GM12878 (cell line): Measurements from ENCODE around the gene GPR31. TPM values are rescaled to one million over a fixed set of nuclear protein-coding genes. Genes with fewer than 3 reads are reported as not detected.

Experiments used
- ATAC-seq: fragments of 200-7000 bp; cut with Tn5 transposase; 3 replicates; pipeline ENCODE4 v1.9.1; 2020; ENCODE audit warnings: mild to moderate bottlenecking, moderate library complexity
- BruUV-seq: library from RNA; stranded (reverse); fragments of 400-500 nt; replicated peaks from 2 replicates; lab custom pipeline; 2021; lab: Mats Ljungman, UMichigan
- CTCF ChIA-PET: fragments of 300-600 bp; sonication (Branson Sonifier 250); formaldehyde crosslinking; extraction: SDS; loops from one replicate; lab custom pipeline; 2021; ENCODE audit warnings: inconsistent platforms; lab: Yijun Ruan, JAX
- POLR2A ChIA-PET: fragments of 350-600 bp; formaldehyde crosslinking; extraction: SDS; loops from one replicate; lab custom pipeline; 2021; ENCODE audit warnings: inconsistent platforms; lab: Charles Lee
- RAD21 ChIA-PET: fragments of 300-600 bp; sonication (Branson Sonifier 250); formaldehyde crosslinking; loops from one replicate; lab custom pipeline; 2023; ENCODE audit warnings: antibody characterized with exemption; ENCODE audit not compliant: unreplicated experiment; lab: Charles Lee
- SMC1A ChIA-PET: fragments of 300-600 bp; sonication (Branson Sonifier 250); formaldehyde crosslinking; loops from one replicate; lab custom pipeline; 2023; ENCODE audit not compliant: unreplicated experiment, uncharacterized antibody; lab: Charles Lee
- DNase-seq: peaks from one replicate; pipeline ENCODE4 v3.0.0-alpha.2; 2011; ENCODE audit warnings: low read depth, low spot score
- FAIRE-seq: peaks from 3 replicates; lab custom pipeline; 2011; peaks lifted over from hg19 to GRCh38; lab: Jason Lieb, UNC
- H2AFZ ChIP-seq: 2 replicates; pipeline ENCODE4 v1.6.0; 2011; ENCODE audit warnings: low read depth, low read length, control low read depth; ENCODE audit not compliant: control insufficient read depth
- H3K27ac ChIP-seq: 2 replicates; pipeline ENCODE4 v1.5.1; 2011; ENCODE audit warnings: control low read depth; ENCODE audit not compliant: control insufficient read depth, insufficient read depth
- H3K27me3 ChIP-seq, 2 experiments: replicated peaks in 1 of 2; 2 replicates each; pipeline versions ENCODE4 v1.6.0 to v1.6.1; 2011; ENCODE audit warnings: low read length in 1 of 2; ENCODE audit not compliant: control insufficient read depth in 2 of 2, insufficient read depth in 2 of 2
- H3K36me3 ChIP-seq, 2 experiments: 2 replicates each; pipeline ENCODE4 v1.5.1; 2011; ENCODE audit warnings: low read length in 1 of 2; ENCODE audit not compliant: control insufficient read depth in 2 of 2, insufficient read depth in 2 of 2
- H3K4me1 ChIP-seq: 2 replicates; pipeline ENCODE4 v1.6.1; 2011; ENCODE audit warnings: mild to moderate bottlenecking, low read length, moderate library complexity, mixed read lengths; ENCODE audit not compliant: control insufficient read depth, insufficient read depth
- H3K4me2 ChIP-seq: 2 replicates; pipeline ENCODE4 v1.6.0; 2011; ENCODE audit warnings: control low read depth; ENCODE audit not compliant: control insufficient read depth, insufficient read depth
- H3K4me3 ChIP-seq: fragments of 200-600 bp; sonication (generic); 2 replicates; pipeline ENCODE4 v1.5.1; 2016
- H3K79me2 ChIP-seq: 2 replicates; pipeline ENCODE4 v1.6.0; 2011; ENCODE audit warnings: low read length; ENCODE audit not compliant: control insufficient read depth, insufficient read depth
- H3K9ac ChIP-seq: 2 replicates; pipeline ENCODE4 v1.8.0; 2011; ENCODE audit warnings: low read length, control low read depth, mixed read lengths; ENCODE audit not compliant: control insufficient read depth, insufficient read depth
- H3K9me3 ChIP-seq: replicated peaks from 3 replicates; pipeline ENCODE4 v1.5.1; 2011; ENCODE audit warnings: mild to moderate bottlenecking, low read length; ENCODE audit not compliant: control insufficient read depth, insufficient read depth
- H4K20me1 ChIP-seq: 2 replicates; pipeline ENCODE4 v1.6.0; 2011; ENCODE audit not compliant: control insufficient read depth, insufficient read depth
- EED ChIP-seq: sonication (generic); IDR thresholded peaks from 2 replicates; pipeline ENCODE4 v1.6.1; 2016; ENCODE audit warnings: antibody characterized with exemption, low read depth
- EZH2 ChIP-seq: IDR thresholded peaks from 2 replicates; pipeline ENCODE4 v1.6.1; 2012; ENCODE audit warnings: low read depth, mild to moderate bottlenecking, control low read depth, inconsistent platforms, low read length, borderline replicate concordance; ENCODE audit not compliant: control insufficient read depth
- HDAC2 ChIP-seq: fragments of 200-600 bp; sonication (generic); IDR thresholded peaks from 2 replicates; pipeline ENCODE4 v1.6.1; 2017
- IKZF2 ChIP-seq, 2 experiments: fragments of 450-650 bp; IDR thresholded peaks; 2 replicates each; pipeline ENCODE4 v1.6.1; 2017; ENCODE audit warnings: mild to moderate bottlenecking in 2 of 2, moderate library complexity in 2 of 2
- MAX ChIP-seq: IDR thresholded peaks from 2 replicates; pipeline ENCODE4 v1.6.1; 2012; ENCODE audit warnings: low read depth, low read length, improper control_type of control experiment
- NRF1 ChIP-seq: conservative IDR thresholded peaks from 2 replicates; pipeline ENCODE4 v1.6.1; 2011; ENCODE audit warnings: mild to moderate bottlenecking, low read depth, low read length, improper control_type of control experiment
- PAX5 ChIP-seq: IDR thresholded peaks from 2 replicates; pipeline ENCODE4 v1.6.1; 2011; ENCODE audit warnings: low read depth, low read length, borderline replicate concordance
- RELA ChIP-seq: fragments of 450-650 bp; IDR thresholded peaks from 2 replicates; pipeline ENCODE4 v1.8.0; 2014; ENCODE audit warnings: borderline replicate concordance; ENCODE audit not compliant: partially characterized antibody
- SREBF2 ChIP-seq: IDR thresholded peaks from 2 replicates; pipeline ENCODE4 v1.6.1; 2012; ENCODE audit warnings: mild to moderate bottlenecking, low read length
- TBL1XR1 ChIP-seq: IDR thresholded peaks from 2 replicates; pipeline ENCODE4 v1.6.1; 2012; ENCODE audit warnings: low read depth, low read length, improper control_type of control experiment
- in situ Hi-C: fragments of 300-500 bp; cut with MboI; formaldehyde crosslinking; loops from 9 replicates; pipeline ENCODE4 v1.14.3; 2018; ENCODE audit warnings: mixed read lengths
- intact Hi-C: fragments of 100-400 bp; cut with micrococcal nuclease; formaldehyde crosslinking; loops from one replicate; pipeline ENCODE4 v1.14.2; 2022; ENCODE audit not compliant: unreplicated experiment
- polyA plus RNA-seq, 11 experiments: library from polyadenylated mRNA; depleted of rRNA in 4 of 11; unstranded in 6 of 11; stranded (reverse) in 5 of 11; fragments of >200 nt; fragmentation: Nextera tagmentation in 4 of 11; fragmentation: Illumina TruSeq in 1 of 11; extraction: Ambion mirVana in 4 of 11; extraction: Trizol in 1 of 11; gene quantifications; 1 replicate in 1 of 11; 2 replicates in 10 of 11; pipeline versions ENCODE4 v1.2.1 to v1.2.3, GENCODE V29; 2011 to 2016; ENCODE audit warnings: inconsistent platforms in 2 of 11, missing spikeins in 2 of 11, low read depth in 1 of 11
- total RNA-seq, 4 experiments: library from RNA; depleted of rRNA in 3 of 4; stranded (reverse); fragments of >200 nt in 3 of 4; fragmentation: Illumina TruSeq in 1 of 4; extraction: Trizol in 1 of 4; gene quantifications; 2 replicates each; pipeline versions ENCODE4 v1.2.1 to v1.2.3, GENCODE V29; 2013 to 2021
- TF ChIP-seq, protein P1 (sequence below): fragments of 450-650 bp; conservative IDR thresholded peaks from 2 replicates; pipeline ENCODE4 v1.6.1; 2017; ENCODE audit warnings: mild to moderate bottlenecking, moderate library complexity
- TF ChIP-seq, protein P2 (sequence below): fragments of 450-650 bp; IDR thresholded peaks from 2 replicates; pipeline ENCODE4 v1.6.1; 2017; ENCODE audit warnings: low read depth, mild to moderate bottlenecking, moderate library complexity
- TF ChIP-seq, protein P3 (sequence below): fragments of 450-650 bp; IDR thresholded peaks from 2 replicates; pipeline ENCODE4 v1.6.1; 2017; ENCODE audit warnings: mild to moderate bottlenecking
- TF ChIP-seq, protein P4 (sequence below): IDR thresholded peaks from 2 replicates; pipeline ENCODE4 v1.6.1; 2011; ENCODE audit warnings: mild to moderate bottlenecking, low read depth, low read length, moderate library complexity; ENCODE audit not compliant: insufficient replicate concordance

The GPR31 gene
- total and polyA plus RNA-seq, 10 of the 15 experiments (the other 5 are each of a cell fraction or from before 2014, with no cell fraction given): not detected

GRCh38 chr6:167148021-167148420 lies 9.8 kb downstream of the GPR31 start:
- intact Hi-C loops: no loop called here
- H4K20me1 ChIP-seq: no peaks in the 10 kb centered on the region
- 0 out of 3 replicates have a peak, but pooled peaks cover 1% of the 10 kb centered on the region for H3K9me3 ChIP-seq
- DNase-seq (no peak), FAIRE-seq (no peak), ATAC-seq (no peak)
- BruUV-seq: no TSS peak
- ChIA-PET POLR2A (no interaction called here), SMC1A (interaction anchor here (1.0 to 1.5 kb wide), 2 partner anchors 12 to 34 kb away, joined by 3 read pairs; no protein-coding TSS in a partner anchor), CTCF (interaction anchor here (0.9 to 1.2 kb wide), 3 partner anchors 10 to 159 kb away, joined by 3 to 4 read pairs (median 3); no protein-coding TSS in a partner anchor), RAD21 (no interaction called here)
- no peak overlapping the region for H3K4me2 ChIP-seq
- H3K4me3 ChIP-seq: no peak overlapping the region
- no peaks in the 10 kb centered on the region for H3K79me2 ChIP-seq
- TF ChIP-seq, protein P1, sequence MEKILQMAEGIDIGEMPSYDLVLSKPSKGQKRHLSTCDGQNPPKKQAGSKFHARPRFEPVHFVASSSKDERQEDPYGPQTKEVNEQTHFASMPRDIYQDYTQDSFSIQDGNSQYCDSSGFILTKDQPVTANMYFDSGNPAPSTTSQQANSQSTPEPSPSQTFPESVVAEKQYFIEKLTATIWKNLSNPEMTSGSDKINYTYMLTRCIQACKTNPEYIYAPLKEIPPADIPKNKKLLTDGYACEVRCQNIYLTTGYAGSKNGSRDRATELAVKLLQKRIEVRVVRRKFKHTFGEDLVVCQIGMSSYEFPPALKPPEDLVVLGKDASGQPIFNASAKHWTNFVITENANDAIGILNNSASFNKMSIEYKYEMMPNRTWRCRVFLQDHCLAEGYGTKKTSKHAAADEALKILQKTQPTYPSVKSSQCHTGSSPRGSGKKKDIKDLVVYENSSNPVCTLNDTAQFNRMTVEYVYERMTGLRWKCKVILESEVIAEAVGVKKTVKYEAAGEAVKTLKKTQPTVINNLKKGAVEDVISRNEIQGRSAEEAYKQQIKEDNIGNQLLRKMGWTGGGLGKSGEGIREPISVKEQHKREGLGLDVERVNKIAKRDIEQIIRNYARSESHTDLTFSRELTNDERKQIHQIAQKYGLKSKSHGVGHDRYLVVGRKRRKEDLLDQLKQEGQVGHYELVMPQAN: no peak
- TF ChIP-seq RELA (no peak), EED (0 out of 2 replicates have a peak, but pooled peaks have one; percentile 23), EZH2 (no peak), HDAC2 (no peak), SREBF2 (no peak), NRF1 (no peak), MAX (no peak), IKZF2 (IDR thresholded peaks at IDR 0.05) (peak in 1 of 2 experiments; percentile 28; a peak in 1 of 4 replicates), TBL1XR1 (no peak), PAX5 (no peak)
- TF ChIP-seq, protein P2, sequence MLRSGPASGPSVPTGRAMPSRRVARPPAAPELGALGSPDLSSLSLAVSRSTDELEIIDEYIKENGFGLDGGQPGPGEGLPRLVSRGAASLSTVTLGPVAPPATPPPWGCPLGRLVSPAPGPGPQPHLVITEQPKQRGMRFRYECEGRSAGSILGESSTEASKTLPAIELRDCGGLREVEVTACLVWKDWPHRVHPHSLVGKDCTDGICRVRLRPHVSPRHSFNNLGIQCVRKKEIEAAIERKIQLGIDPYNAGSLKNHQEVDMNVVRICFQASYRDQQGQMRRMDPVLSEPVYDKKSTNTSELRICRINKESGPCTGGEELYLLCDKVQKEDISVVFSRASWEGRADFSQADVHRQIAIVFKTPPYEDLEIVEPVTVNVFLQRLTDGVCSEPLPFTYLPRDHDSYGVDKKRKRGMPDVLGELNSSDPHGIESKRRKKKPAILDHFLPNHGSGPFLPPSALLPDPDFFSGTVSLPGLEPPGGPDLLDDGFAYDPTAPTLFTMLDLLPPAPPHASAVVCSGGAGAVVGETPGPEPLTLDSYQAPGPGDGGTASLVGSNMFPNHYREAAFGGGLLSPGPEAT: no peak
- TF ChIP-seq, protein P3, sequence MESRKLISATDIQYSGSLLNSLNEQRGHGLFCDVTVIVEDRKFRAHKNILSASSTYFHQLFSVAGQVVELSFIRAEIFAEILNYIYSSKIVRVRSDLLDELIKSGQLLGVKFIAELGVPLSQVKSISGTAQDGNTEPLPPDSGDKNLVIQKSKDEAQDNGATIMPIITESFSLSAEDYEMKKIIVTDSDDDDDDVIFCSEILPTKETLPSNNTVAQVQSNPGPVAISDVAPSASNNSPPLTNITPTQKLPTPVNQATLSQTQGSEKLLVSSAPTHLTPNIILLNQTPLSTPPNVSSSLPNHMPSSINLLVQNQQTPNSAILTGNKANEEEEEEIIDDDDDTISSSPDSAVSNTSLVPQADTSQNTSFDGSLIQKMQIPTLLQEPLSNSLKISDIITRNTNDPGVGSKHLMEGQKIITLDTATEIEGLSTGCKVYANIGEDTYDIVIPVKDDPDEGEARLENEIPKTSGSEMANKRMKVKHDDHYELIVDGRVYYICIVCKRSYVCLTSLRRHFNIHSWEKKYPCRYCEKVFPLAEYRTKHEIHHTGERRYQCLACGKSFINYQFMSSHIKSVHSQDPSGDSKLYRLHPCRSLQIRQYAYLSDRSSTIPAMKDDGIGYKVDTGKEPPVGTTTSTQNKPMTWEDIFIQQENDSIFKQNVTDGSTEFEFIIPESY: no peak
- TF ChIP-seq, protein P4, sequence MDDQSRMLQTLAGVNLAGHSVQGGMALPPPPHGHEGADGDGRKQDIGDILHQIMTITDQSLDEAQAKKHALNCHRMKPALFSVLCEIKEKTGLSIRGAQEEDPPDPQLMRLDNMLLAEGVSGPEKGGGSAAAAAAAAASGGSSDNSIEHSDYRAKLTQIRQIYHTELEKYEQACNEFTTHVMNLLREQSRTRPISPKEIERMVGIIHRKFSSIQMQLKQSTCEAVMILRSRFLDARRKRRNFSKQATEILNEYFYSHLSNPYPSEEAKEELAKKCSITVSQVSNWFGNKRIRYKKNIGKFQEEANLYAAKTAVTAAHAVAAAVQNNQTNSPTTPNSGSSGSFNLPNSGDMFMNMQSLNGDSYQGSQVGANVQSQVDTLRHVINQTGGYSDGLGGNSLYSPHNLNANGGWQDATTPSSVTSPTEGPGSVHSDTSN: peak; percentile 26
- no peak overlapping the region for H3K27ac ChIP-seq
- H2AFZ ChIP-seq: no peak overlapping the region; the same call in 1 of the 2 replicates
- no peaks in the 10 kb centered on the region for H3K36me3 ChIP-seq
- no peak overlapping the region for H3K9ac ChIP-seq
- no peaks in the 10 kb centered on the region for H3K27me3 ChIP-seq
- in situ Hi-C loops: loop anchor here (25.0 kb wide), 1 partner anchor 136 kb away; no protein-coding TSS in a partner anchor
- peaks cover 22% of the 10 kb centered on the region for H3K4me1 ChIP-seq
